GM12873 (cell line): ENCODE data around the gene AATK.

ENCODE experiments used
- TF ChIP-seq, protein P1 (sequence below): IDR thresholded peaks from 2 replicates; pipeline ENCODE4 v1.5.1; 2012; ENCODE audit warnings: low read depth, mild to moderate bottlenecking, moderate library complexity, low read length, control low read depth; ENCODE audit not compliant: insufficient read depth; ENCODE audit errors: missing control alignments

Gene AATK

DNA sequence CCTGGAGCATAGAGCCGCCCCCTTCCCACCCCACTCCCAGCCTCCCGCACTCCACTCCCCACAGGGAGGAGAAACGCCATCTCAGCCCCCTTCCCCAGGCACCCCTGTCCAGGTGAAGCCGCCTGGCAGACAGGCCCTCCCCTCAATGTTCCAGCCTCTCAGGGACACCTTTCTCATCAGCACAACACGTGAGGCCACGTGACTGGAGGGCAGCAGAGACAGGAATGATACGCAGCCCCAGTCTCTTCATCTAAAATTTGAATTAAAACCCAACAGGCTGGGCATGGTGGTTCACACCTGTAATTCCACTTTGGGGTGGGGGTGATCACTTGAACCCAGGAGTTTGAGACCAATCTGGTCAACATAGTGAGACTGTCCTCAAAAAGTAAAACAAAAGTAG lies 20.2 kb upstream of the AATK start:
- TF ChIP-seq, protein P1, sequence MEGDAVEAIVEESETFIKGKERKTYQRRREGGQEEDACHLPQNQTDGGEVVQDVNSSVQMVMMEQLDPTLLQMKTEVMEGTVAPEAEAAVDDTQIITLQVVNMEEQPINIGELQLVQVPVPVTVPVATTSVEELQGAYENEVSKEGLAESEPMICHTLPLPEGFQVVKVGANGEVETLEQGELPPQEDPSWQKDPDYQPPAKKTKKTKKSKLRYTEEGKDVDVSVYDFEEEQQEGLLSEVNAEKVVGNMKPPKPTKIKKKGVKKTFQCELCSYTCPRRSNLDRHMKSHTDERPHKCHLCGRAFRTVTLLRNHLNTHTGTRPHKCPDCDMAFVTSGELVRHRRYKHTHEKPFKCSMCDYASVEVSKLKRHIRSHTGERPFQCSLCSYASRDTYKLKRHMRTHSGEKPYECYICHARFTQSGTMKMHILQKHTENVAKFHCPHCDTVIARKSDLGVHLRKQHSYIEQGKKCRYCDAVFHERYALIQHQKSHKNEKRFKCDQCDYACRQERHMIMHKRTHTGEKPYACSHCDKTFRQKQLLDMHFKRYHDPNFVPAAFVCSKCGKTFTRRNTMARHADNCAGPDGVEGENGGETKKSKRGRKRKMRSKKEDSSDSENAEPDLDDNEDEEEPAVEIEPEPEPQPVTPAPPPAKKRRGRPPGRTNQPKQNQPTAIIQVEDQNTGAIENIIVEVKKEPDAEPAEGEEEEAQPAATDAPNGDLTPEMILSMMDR, result no peak

DNA sequence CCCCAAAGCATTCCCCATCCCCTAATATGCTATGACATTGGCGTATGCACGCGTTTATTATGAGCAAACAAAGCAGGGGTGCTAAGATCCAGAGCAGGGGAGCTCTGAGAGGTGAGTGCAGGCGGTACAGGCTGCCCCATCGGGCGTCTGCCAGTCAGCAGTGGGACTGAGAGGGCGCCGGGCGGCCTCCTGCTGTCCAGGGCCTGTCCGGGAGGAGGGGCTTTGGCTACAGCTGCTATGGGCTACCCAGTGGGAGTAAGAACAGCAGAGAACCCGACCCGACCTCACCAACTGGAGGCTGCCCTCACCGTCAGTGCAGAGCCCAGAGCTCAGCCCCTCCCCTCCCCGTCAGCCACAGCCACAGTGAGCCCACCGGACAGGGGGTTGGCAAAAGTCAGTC lies 18.5 kb upstream of the AATK start:
- TF ChIP-seq, protein P1, result no peak

DNA sequence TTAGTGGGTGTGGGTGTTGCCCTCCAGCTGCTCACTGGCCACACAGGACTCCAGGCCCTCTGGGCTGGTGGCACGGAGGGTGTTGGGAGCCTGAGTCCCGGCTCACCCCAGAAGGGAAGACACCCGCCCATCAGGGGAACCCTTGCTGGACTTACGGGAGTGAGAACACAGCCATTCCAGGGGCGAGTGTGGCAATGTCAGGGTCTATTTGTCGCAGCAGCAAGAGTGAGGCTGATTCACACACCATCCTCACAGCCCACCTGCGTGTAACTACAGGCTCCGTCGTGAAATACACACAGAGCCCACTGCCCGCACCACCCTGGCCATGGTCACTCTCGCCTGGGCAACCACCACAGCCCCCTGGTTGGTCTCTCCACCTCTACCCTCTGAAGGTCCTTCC lies 17.8 kb upstream of the AATK start:
- TF ChIP-seq, protein P1, result no peak

DNA sequence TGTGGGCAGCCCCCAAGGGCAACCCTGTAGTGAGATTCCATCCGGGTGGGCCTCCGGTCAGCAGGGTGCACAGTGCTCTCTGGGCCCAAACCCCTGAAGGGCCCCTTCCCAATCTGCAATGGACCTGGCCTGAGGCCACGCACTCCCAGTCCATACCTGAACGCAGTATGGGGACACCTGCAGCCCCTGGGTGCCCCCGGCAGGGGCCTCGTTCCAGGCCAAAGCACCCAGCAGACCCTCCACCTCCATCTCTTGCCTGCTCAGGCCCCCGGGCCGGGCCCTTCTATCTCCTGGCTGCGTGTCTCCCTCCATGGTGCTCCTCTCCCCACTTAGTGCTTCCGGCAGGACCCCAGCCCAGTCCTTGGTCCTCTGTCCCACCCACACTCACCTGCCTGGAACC lies 17.3 kb upstream of the AATK start:
- TF ChIP-seq, protein P1, result no peak

DNA sequence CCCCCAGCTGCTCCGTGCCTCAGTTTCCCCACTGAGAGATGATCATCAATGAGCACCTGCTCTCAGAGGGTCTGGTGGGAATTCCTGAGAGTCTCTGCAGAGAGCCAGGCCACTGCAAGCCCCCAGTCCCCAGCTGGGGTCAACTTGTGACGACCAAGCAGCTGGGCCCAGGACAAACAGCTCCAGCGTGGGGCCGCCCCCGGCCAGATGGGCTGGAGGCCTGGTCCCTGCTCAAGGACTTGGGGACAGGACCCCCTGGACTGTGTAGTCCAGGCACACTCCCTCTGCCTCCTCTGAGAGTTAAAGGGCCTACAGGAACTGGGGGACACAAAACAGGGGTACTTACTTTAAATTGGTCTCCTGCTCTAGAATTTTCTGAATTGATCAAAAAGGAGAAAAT lies 16.6 kb upstream of the AATK start:
- TF ChIP-seq, protein P1, result no peak

DNA sequence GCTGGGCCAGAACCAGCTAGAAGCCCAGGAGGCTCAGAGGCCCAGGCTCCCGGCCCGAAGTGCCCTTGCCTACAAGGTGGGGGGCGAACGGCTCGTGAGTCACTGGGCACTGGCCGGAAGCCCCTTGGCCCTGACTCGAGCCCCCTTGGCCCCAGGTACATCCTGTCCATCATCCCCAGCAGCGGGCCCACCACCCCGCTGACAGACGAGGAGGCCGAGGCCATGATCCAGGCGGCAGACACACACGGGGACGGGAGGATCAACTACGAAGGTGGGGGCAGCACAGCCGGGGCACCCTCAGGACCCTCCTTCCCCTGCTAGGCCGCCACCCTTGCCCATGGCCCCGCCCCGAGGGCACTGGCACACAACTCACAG lies 15.8 kb upstream of the AATK start:
- TF ChIP-seq, protein P1, result no peak

DNA sequence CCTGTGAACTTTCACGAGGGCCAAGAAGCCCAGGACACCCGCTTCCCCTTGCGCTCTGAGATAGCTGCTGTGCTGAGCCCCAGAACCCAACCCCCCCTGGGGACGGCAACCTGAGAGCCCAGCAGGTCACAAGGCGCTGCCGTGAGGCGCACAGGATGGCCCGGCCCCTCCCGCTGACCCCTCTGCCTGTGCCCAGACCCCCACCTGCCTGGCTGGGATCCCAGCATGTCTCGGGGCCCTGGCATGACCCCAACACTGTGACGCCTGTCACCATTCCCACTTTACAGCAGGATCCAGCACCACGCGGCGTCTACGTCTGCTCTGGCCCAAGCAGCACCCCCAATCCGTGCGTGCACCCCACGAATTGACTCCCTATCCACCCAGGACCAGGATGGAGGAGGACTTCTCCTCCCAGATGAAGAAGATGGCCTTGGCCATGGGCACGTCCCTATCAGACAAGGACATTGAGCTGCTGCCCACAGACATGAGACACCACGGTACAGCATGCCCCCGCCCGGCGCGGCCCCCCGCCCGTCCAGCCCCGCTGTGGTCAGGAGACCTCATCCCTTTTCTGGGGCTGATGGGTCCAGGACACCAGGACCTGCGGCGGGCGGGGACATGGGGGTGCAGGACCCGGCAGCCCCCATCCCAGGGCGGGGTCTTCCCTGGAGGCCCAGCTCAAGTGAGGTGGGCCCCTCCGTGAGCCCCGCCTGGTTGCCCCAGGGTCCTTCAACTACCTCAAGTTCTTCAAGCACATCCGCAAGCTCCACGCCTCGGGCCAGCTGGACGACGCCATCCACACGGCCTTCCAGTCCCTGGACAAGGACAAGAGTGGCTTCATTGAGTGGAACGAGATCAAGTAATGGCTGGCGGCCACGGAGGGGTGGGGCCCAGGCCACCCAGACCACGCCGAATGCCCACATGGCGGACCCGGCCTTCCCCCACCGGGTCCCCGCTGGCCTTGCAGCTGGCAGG lies 15.1 kb upstream of the AATK start:
- TF ChIP-seq, protein P1, result no peak
